ENCODE results near the gene KCNAB1. TPM values are rescaled to one million over a fixed set of nuclear protein-coding genes. Genes with fewer than 3 reads are reported as not detected.

KCNAB1 gene
- total and polyA plus RNA-seq, 2 of the 8 experiments (the other 6 are each of a cell fraction or from before 2014, with no cell fraction given) = 0.51 to 2.3 TPM

GRCh38 chr3:156094391-156094790 is 26.0 kb upstream of the KCNAB1 start:
- no peak for FAIRE-seq
- no peak overlapping the region for H3K4me3 ChIP-seq (ENCODE audit: extremely low read depth in 1 of 4, insufficient read depth in 2 of 4, low read depth in 3 of 4, low read length in 4 of 4)
- H3K4me1 ChIP-seq (replicated peaks in 1 of 4; ENCODE audit: control insufficient read depth in 3 of 4, insufficient read depth in 4 of 4, low read length in 3 of 4) = peaks cover 0 to 5% (median under 1%) of the 10 kb centered on the region in 4 experiments; a peak in 3 of 7 replicates
- H4K20me1 ChIP-seq (replicated peaks in 1 of 2; ENCODE audit: control insufficient read depth in 1 of 2, insufficient read depth in 2 of 2, low read length in 2 of 2) = no peaks in the 10 kb centered on the region
- H3K36me3 ChIP-seq (ENCODE audit: control insufficient read depth in 2 of 4, insufficient read depth in 4 of 4, low read length in 3 of 4) = no peaks in the 10 kb centered on the region
- H3K9ac ChIP-seq (replicated peaks in 1 of 4; ENCODE audit: extremely low read depth in 1 of 4, low read depth in 3 of 4, low read length in 3 of 4) = no peak overlapping the region
- ChIA-PET CTCF (ENCODE audit: partially characterized antibody) (interaction anchor here (0.8 to 1.9 kb wide), 4 partner anchors 9 to 367 kb away, joined by 3 to 5 read pairs (median 3); no protein-coding TSS in a partner anchor), POLR2A (ENCODE audit: partially characterized antibody) (no interaction called here)
- no peak overlapping the region for H3K23ac ChIP-seq (ENCODE audit: insufficient read length)
- no peak overlapping the region for H3K18ac ChIP-seq (ENCODE audit: extremely low read depth, low read length)
- 69% methylated on average over 2 of the region's 2 CpGs; no CpG with 5 or more reads in 1 of the 2 experiments for WGBS, 2 experiments (ENCODE audit: extremely low coverage in 1 of 2, insufficient coverage in 1 of 2, insufficient read length in 1 of 2, insufficient replicate concordance in 2 of 2, low coverage in 1 of 2, low lambda C conversion rate in 2 of 2, missing lambda C conversion rate in 1 of 2)
- H3K4me2 ChIP-seq (ENCODE audit: insufficient read depth in 1 of 2, low read depth in 2 of 2, low read length in 2 of 2) = peak overlapping the region; percentile 9 to 27; a peak in 2 of 4 replicates
- H3K4ac ChIP-seq (replicated peaks; ENCODE audit: insufficient read length, low read depth, low read length) = no peak overlapping the region
- H3K79me2 ChIP-seq (ENCODE audit: control insufficient read depth in 1 of 2, insufficient read depth in 2 of 2, low read length in 2 of 2) = no peaks in the 10 kb centered on the region
- no peaks in the 10 kb centered on the region for H3K23me2 ChIP-seq (ENCODE audit: low read depth, low read length)
- no peak overlapping the region for H3K56ac ChIP-seq (replicated peaks; ENCODE audit: insufficient read length, low read depth, low read length)
- H4K5ac ChIP-seq (ENCODE audit: insufficient read length, low read depth, low read length) = no peak overlapping the region
- no peak overlapping the region for H2BK12ac ChIP-seq (ENCODE audit: low read depth, low read length)
- H2BK5ac ChIP-seq (ENCODE audit: low read depth, low read length) = no peak overlapping the region
- H3K9me3 ChIP-seq (ENCODE audit: insufficient read depth in 2 of 2, low read depth in 1 of 2, low read length in 1 of 2) = no peaks in the 10 kb centered on the region
- H2BK120ac ChIP-seq (replicated peaks; ENCODE audit: low read depth, low read length) = no peak overlapping the region
- no peaks in the 10 kb centered on the region for H3K27me3 ChIP-seq (replicated peaks in 1 of 4; ENCODE audit: control insufficient read depth in 3 of 4, extremely low read depth in 1 of 4, insufficient read depth in 3 of 4, low read length in 3 of 4)
- no peak for DNase-seq (ENCODE audit: low read depth in 1 of 2, low spot score in 2 of 2)
- no peak overlapping the region for H4K8ac ChIP-seq (ENCODE audit: extremely low read depth, insufficient read depth, low read length)
- no peak overlapping the region for H3K27ac ChIP-seq (ENCODE audit: low read depth, low read length)
- no peak overlapping the region for H4K91ac ChIP-seq (replicated peaks; ENCODE audit: insufficient read length, low read length)
- no peak overlapping the region for H2AFZ ChIP-seq (ENCODE audit: low read length)
- no peak overlapping the region for H2BK20ac ChIP-seq (ENCODE audit: low read length)
- H3K14ac ChIP-seq (ENCODE audit: insufficient read length) = no peak overlapping the region
- H2BK15ac ChIP-seq (ENCODE audit: low read length) = no peak overlapping the region
- no peaks in the 10 kb centered on the region for H3K79me1 ChIP-seq (ENCODE audit: low read depth, low read length)
- no peak overlapping the region for H2AK5ac ChIP-seq (ENCODE audit: low read depth, low read length)
- TF ChIP-seq ATF2 (IDR thresholded peaks at IDR 0.05; ENCODE audit: low read length) = no peak
- TF ChIP-seq YY1 (IDR thresholded peaks at IDR 0.05; ENCODE audit: low read depth, low read length) = no peak
- TF ChIP-seq USF2 (IDR thresholded peaks at IDR 0.05; ENCODE audit: low read length) = no peak
- no peak for TF ChIP-seq RBBP5 (IDR thresholded peaks at IDR 0.05; ENCODE audit: borderline replicate concordance, low read depth, low read length)
- TF ChIP-seq PHF8 (conservative IDR thresholded peaks at IDR 0.05; ENCODE audit: low read depth, low read length) = no peak
- no peak for TF ChIP-seq BCL11A (IDR thresholded peaks at IDR 0.05; ENCODE audit: low read depth in 2 of 2, low read length in 2 of 2)
- TF ChIP-seq EP300 (IDR thresholded peaks at IDR 0.05; ENCODE audit: borderline replicate concordance in 1 of 2, low read depth in 2 of 2, low read length in 2 of 2) = no peak
- no peak for TF ChIP-seq NRF1 (IDR thresholded peaks at IDR 0.05; ENCODE audit: low read depth, low read length)
- TF ChIP-seq SUZ12 (IDR thresholded peaks at IDR 0.05; ENCODE audit: low read length) = no peak
- TF ChIP-seq SP2 (IDR thresholded peaks at IDR 0.05; ENCODE audit: low read length) = no peak
- TF ChIP-seq MAFK (IDR thresholded peaks at IDR 0.05; ENCODE audit: low read depth, low read length) = no peak
- TF ChIP-seq SP4 (IDR thresholded peaks at IDR 0.05; ENCODE audit: low read length) = no peak

Data from H1 (cell line).